Activated B cell treated with CpG ODN at 0.5 μM for 24 hours (primary cell): ENCODE results near the gene ZNF18. TPM values are rescaled to one million over a fixed set of nuclear protein-coding genes. Genes with fewer than 3 reads are reported as not detected.
A peak's percentile ranks its signal among the peaks of the same experiment; 100 is the strongest.

ENCODE experiments used
- ATAC-seq: fragments of 200-7000 bp; cut with Tn5 transposase; one replicate; pipeline ENCODE4 v1.10.0; 2021; ENCODE audit warnings: low read depth, mild to moderate bottlenecking, moderate library complexity
- CTCF ChIA-PET: fragments of 350-600 bp; sonication (Branson Sonifier 250); formaldehyde crosslinking; loops from one replicate; lab custom pipeline; 2021; ENCODE audit warnings: antibody characterized with exemption; lab: Charles Lee
- POLR2A ChIA-PET: fragments of 350-600 bp; sonication (Branson Sonifier 250); formaldehyde crosslinking; loops from one replicate; lab custom pipeline; 2021; ENCODE audit warnings: antibody characterized with exemption; lab: Charles Lee
- DNase-seq: peaks from one replicate; pipeline ENCODE4 v3.0.0; 2022
- H3K27ac Mint-ChIP-seq: one replicate; pipeline ENCODE4 v1.8.0; 2020; ENCODE audit warnings: mixed read lengths
- H3K27me3 Mint-ChIP-seq: one replicate; pipeline ENCODE4 v1.8.0; 2021; ENCODE audit warnings: mixed read lengths
- H3K36me3 Mint-ChIP-seq: one replicate; pipeline ENCODE4 v1.8.0; 2021; ENCODE audit warnings: low read depth, mixed read lengths
- H3K4me1 Mint-ChIP-seq: one replicate; pipeline ENCODE4 v1.8.0; 2021; ENCODE audit warnings: mixed read lengths
- H3K4me3 Mint-ChIP-seq: one replicate; pipeline ENCODE4 v1.8.0; 2020; ENCODE audit warnings: mild to moderate bottlenecking, mixed read lengths
- H3K9me3 Mint-ChIP-seq: one replicate; pipeline ENCODE4 v1.8.0; 2020; ENCODE audit warnings: mixed read lengths
- CTCF ChIP-seq: fragments of 200-600 bp; IDR thresholded peaks from one replicate; pipeline ENCODE4 v1.8.0; 2022; ENCODE audit warnings: antibody characterized with exemption, mild to moderate bottlenecking
- intact Hi-C: fragments of 100-400 bp; cut with micrococcal nuclease; formaldehyde crosslinking; loops from one replicate; pipeline ENCODE4 v1.15.1; 2024
- total RNA-seq: library from RNA; stranded (reverse); gene quantifications from 2 replicates; pipeline ENCODE4 v1.2.3, GENCODE V29; 2022

The ZNF18 gene
- total RNA-seq, 1 donor from 2014 or later: 11.8 TPM

- CTCF ChIA-PET: no interaction called here
- no peak for TF ChIP-seq CTCF
- no peak for ATAC-seq
- Mint-ChIP-seq H3K36me3 (peaks cover 6% of the 10 kb centered on the region), H3K27me3 (no peaks in the 10 kb centered on the region), H3K4me1 (peaks cover 48% of the 10 kb centered on the region), H3K27ac (no peak overlapping the region), H3K9me3 (no peaks in the 10 kb centered on the region), H3K4me3 (no peak overlapping the region)
- POLR2A ChIA-PET: no interaction called here
- DNase-seq: no peak
- intact Hi-C loops: no loop called here
These were observed 30.4 kb upstream of the ZNF18 start for GRCh38 chr17:12027658-12028057.

- H3K9me3 Mint-ChIP-seq: no peaks in the 10 kb centered on the region
- POLR2A ChIA-PET: interaction anchor here (8.4 kb wide), 1 partner anchor 27 kb away, joined by 191 read pairs; the partner anchor contains the start of gene ZNF18
- H3K27ac Mint-ChIP-seq: no peak overlapping the region
- peaks cover 2% of the 10 kb centered on the region for H3K27me3 Mint-ChIP-seq
- peaks cover 4% of the 10 kb centered on the region for H3K36me3 Mint-ChIP-seq
- H3K4me1 Mint-ChIP-seq: peaks cover 47% of the 10 kb centered on the region
- DNase-seq (no peak), ATAC-seq (no peak)
- intact Hi-C loops: no loop called here
- no peak overlapping the region for H3K4me3 Mint-ChIP-seq
- CTCF ChIA-PET: no interaction called here
- TF ChIP-seq CTCF: no peak
These were observed 27.1 kb upstream of the ZNF18 start for GRCh38 chr17:12024327-12024726.

GRCh38 chr17:12022310-12022709 is 25.0 kb upstream of the ZNF18 start:
- CTCF ChIA-PET: interaction anchor here (0.5 kb wide), 1 partner anchor 1009 kb away, joined by 3 read pairs; no protein-coding TSS in a partner anchor
- H3K36me3 Mint-ChIP-seq: peaks cover 4% of the 10 kb centered on the region
- DNase-seq (no peak), ATAC-seq (no peak)
- H3K27me3 Mint-ChIP-seq: peaks cover 2% of the 10 kb centered on the region
- H3K27ac Mint-ChIP-seq: peak overlapping the region; percentile 9
- peaks cover 43% of the 10 kb centered on the region for H3K4me1 Mint-ChIP-seq
- intact Hi-C loops: no loop called here
- no peak for TF ChIP-seq CTCF
- no peak overlapping the region for H3K4me3 Mint-ChIP-seq
- POLR2A ChIA-PET: interaction anchor here (0.5 to 8.4 kb wide), 4 partner anchors 25 to 1909 kb away, joined by 3 to 191 read pairs (median 9); partner anchors contain the start of gene ZNF18
- H3K9me3 Mint-ChIP-seq: no peaks in the 10 kb centered on the region

DNA sequence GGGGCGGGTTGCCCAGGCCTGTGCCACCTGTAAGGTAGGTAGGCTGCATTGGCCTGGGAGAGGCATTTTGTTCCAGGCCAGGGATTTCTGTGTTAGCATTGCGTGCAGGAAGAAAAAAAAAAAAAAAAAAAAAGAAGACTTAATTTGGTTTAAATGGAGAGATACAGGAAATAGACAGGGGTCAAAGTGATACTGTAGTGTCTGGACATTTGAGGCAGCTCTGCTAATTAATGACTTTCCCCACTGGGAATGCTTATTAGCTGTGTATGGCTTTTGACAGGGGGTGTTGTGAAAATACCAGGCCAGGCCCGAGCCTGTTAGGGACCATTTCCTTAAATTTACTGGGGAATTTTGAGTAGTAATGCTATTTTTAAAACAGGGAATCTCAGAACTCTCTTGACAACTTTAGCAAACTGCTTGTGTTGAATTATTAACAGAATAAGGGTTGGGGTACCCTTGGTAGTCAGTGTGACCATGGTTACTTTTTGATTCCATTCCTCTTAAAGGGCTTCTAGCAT is 24.4 kb upstream of the ZNF18 start:
- Mint-ChIP-seq H3K9me3 (no peaks in the 10 kb centered on the region), H3K27me3 (peaks cover 2% of the 10 kb centered on the region), H3K27ac (peak overlapping the region; percentile 73), H3K4me3 (peak overlapping the region; percentile 79), H3K36me3 (no peaks in the 10 kb centered on the region), H3K4me1 (peaks cover 38% of the 10 kb centered on the region)
- ATAC-seq: no peak
- CTCF ChIA-PET: interaction anchor here (0.5 kb wide), 1 partner anchor 1010 kb away, joined by 3 read pairs; no protein-coding TSS in a partner anchor
- POLR2A ChIA-PET: interaction anchor here (0.6 to 8.4 kb wide), 3 partner anchors 24 to 1910 kb away, joined by 8 to 191 read pairs (median 10); partner anchors contain the start of gene ZNF18
- no peak for TF ChIP-seq CTCF
- intact Hi-C loops: loop anchor here (2.0 kb wide), 1 partner anchor 997 kb away; the partner anchor contains the start of gene ELAC2
- DNase-seq: no peak
